ENCODE results near the gene SNX18. TPM values are rescaled to one million over a fixed set of nuclear protein-coding genes. Genes with fewer than 3 reads are reported as not detected.

SNX18 gene
- total and polyA plus RNA-seq, 10 donors = 4.8 to 82.5 (median 68.1) TPM

- TF ChIP-seq POLR2A (IDR thresholded peaks at IDR 0.05) (no peak), POLR2AphosphoS5 (IDR thresholded peaks at IDR 0.05) (no peak)
- TF ChIP-seq, protein P1, sequence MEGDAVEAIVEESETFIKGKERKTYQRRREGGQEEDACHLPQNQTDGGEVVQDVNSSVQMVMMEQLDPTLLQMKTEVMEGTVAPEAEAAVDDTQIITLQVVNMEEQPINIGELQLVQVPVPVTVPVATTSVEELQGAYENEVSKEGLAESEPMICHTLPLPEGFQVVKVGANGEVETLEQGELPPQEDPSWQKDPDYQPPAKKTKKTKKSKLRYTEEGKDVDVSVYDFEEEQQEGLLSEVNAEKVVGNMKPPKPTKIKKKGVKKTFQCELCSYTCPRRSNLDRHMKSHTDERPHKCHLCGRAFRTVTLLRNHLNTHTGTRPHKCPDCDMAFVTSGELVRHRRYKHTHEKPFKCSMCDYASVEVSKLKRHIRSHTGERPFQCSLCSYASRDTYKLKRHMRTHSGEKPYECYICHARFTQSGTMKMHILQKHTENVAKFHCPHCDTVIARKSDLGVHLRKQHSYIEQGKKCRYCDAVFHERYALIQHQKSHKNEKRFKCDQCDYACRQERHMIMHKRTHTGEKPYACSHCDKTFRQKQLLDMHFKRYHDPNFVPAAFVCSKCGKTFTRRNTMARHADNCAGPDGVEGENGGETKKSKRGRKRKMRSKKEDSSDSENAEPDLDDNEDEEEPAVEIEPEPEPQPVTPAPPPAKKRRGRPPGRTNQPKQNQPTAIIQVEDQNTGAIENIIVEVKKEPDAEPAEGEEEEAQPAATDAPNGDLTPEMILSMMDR (IDR thresholded peaks at IDR 0.05 in 8 of 11, conservative IDR thresholded peaks at IDR 0.05 in 3 of 11) = no peak
- Histone ChIP-seq H3K27ac (peak overlapping the region in 2 of 8 donors; percentile 41), H3K4me1 (peaks cover 0 to 27% (median 7%) of the 10 kb centered on the region in 6 donors), H3K27me3 (replicated peaks in 1 of 7) (no peaks in the 10 kb centered on the region), H3K4me3 (no peak overlapping the region), H3K36me3 (peaks cover 0 to 73% (median 5%) of the 10 kb centered on the region in 6 donors), H3K9me3 (no peaks in the 10 kb centered on the region)
- whole genome bisulfite sequencing, 5 donors = 58 to 94% (median 79%) methylated on average over 8 of the region's 8 CpGs
- DNase-seq = no peak
- intact Hi-C loops (cut with DNase I; ENCODE audit: low total_unique reads) = no loop called here
Observed at GRCh38 chr5:54551292-54551691, 33.7 kb downstream of the SNX18 start.

DNA sequence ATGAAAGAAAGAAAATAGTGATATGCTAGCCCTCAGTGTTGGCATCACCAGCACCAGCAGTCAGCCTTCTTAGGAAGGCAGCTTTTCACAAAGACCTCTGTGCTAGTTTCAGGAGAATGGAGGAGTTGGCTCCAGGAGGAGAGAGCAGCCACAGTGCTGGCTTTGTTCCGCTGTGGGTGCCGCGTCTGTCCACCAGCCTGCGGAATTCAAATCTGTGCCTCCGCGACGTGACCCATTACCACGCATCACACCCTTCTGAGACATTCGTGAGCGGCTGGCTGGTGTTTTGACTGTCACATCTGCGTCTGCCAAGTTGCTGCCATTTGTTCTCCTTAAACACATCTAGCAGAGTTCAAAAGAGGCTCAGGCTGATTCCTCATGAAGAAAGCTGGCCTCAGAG lies 34.4 kb downstream of the SNX18 start:
- intact Hi-C loops (cut with DNase I; ENCODE audit: low total_unique reads) = no loop called here
- Histone ChIP-seq H3K27me3 (replicated peaks in 1 of 7) (no peaks in the 10 kb centered on the region), H3K4me3 (no peak overlapping the region), H3K27ac (peak overlapping the region in 2 of 8 donors; percentile 41), H3K4me1 (peaks cover 0 to 27% (median 7%) of the 10 kb centered on the region in 6 donors), H3K9me3 (no peaks in the 10 kb centered on the region), H3K36me3 (peaks cover 0 to 66% (median 3%) of the 10 kb centered on the region in 6 donors)
- 94 to 99% (median 96%) methylated on average over 11 of the region's 11 CpGs for WGBS, 5 donors
- DNase-seq = no peak
- TF ChIP-seq, protein P1 (IDR thresholded peaks at IDR 0.05 in 8 of 11, conservative IDR thresholded peaks at IDR 0.05 in 3 of 11) = no peak
- TF ChIP-seq POLR2AphosphoS5 (IDR thresholded peaks at IDR 0.05) = peak in 1 of 3 donors; percentile 17
- TF ChIP-seq POLR2A (IDR thresholded peaks at IDR 0.05) = no peak

GRCh38 chr5:54552446-54552845 lies 34.9 kb downstream of the SNX18 start:
- Histone ChIP-seq H3K27ac (no peak overlapping the region), H3K9me3 (no peaks in the 10 kb centered on the region), H3K36me3 (peaks cover 0 to 61% (median 2%) of the 10 kb centered on the region in 6 donors), H3K4me1 (peaks cover 0 to 26% (median 7%) of the 10 kb centered on the region in 6 donors), H3K4me3 (no peak overlapping the region), H3K27me3 (replicated peaks in 1 of 7) (no peaks in the 10 kb centered on the region)
- TF ChIP-seq POLR2AphosphoS5 (IDR thresholded peaks at IDR 0.05) = no peak
- TF ChIP-seq, protein P1 (IDR thresholded peaks at IDR 0.05 in 8 of 11, conservative IDR thresholded peaks at IDR 0.05 in 3 of 11) = no peak
- intact Hi-C loops (cut with DNase I; ENCODE audit: low total_unique reads) = no loop called here
- no peak for DNase-seq
- WGBS, 5 donors = 93 to 99% (median 97%) methylated on average over 7 of the region's 7 CpGs

GRCh38 chr5:54553659-54554207 lies 36.2 kb downstream of the SNX18 start:
- no peak for DNase-seq
- TF ChIP-seq POLR2AphosphoS5 (IDR thresholded peaks at IDR 0.05) = no peak
- 90 to 93% (median 92%) methylated on average over 4 of the region's 4 CpGs for WGBS, 5 donors
- Histone ChIP-seq H3K36me3 (peaks cover 0 to 48% (median 0%) of the 10 kb centered on the region in 6 donors), H3K27me3 (replicated peaks in 1 of 7) (no peaks in the 10 kb centered on the region), H3K9me3 (no peaks in the 10 kb centered on the region), H3K4me3 (no peak overlapping the region), H3K4me1 (peaks cover 0 to 14% (median under 1%) of the 10 kb centered on the region in 6 donors), H3K27ac (no peak overlapping the region)
- intact Hi-C loops (cut with DNase I; ENCODE audit: low total_unique reads) = no loop called here

All from spleen (tissue), 11 donors.